GM13977 (cell line): ENCODE measurements around the gene USP24.
"Not testable (repeated sequence)": the region's sequence is repeated elsewhere in the genome, so short reads cannot be mapped to it uniquely, and the experiment has no call there.

Source experiments
- DNase-seq: peaks from one replicate; pipeline ENCODE4 v3.0.0; 2012; ENCODE audit warnings: low spot score
- CTCF ChIP-seq: IDR thresholded peaks from 2 replicates; pipeline ENCODE4 v1.5.1; 2012; ENCODE audit warnings: mild to moderate bottlenecking, control low read depth; ENCODE audit not compliant: insufficient read depth; ENCODE audit errors: extremely low read depth, missing control alignments
- in situ Hi-C: fragments of 300-500 bp; cut with MboI; formaldehyde crosslinking; loops from one replicate; pipeline ENCODE4 v1.12.0; 2022; ENCODE audit warnings: low sequenced_read_pairs, low pct_unique_long_range_greater_than_20kb, mixed read lengths, inconsistent platforms; ENCODE audit not compliant: unreplicated experiment

Gene USP24

GRCh38 chr1:55200667-55201066 is 14.5 kb downstream of the USP24 start:
- in situ Hi-C loops = loop anchor here (10.0 kb wide), 1 partner anchor 74 kb away; no protein-coding TSS in a partner anchor
- no peak for TF ChIP-seq CTCF
- no peak for DNase-seq

GRCh38 chr1:55199735-55200134 is 15.4 kb downstream of the USP24 start:
- not testable (repeated sequence) for DNase-seq
- in situ Hi-C loops = loop anchor here (10.0 kb wide), 1 partner anchor 75 kb away; no protein-coding TSS in a partner anchor

GRCh38 chr1:55198044-55198443 is 17.1 kb downstream of the USP24 start:
- in situ Hi-C loops = no loop called here
- DNase-seq = no peak
- no peak for TF ChIP-seq CTCF

- DNase-seq = no peak
- in situ Hi-C loops = no loop called here
- no peak for TF ChIP-seq CTCF
Measured at GRCh38 chr1:55197099-55197498, 18.1 kb downstream of the USP24 start.

- DNase-seq = no peak
- in situ Hi-C loops = no loop called here
- TF ChIP-seq CTCF = no peak
Measured at GRCh38 chr1:55196433-55197035, 18.6 kb downstream of the USP24 start.

- DNase-seq = no peak
- in situ Hi-C loops = no loop called here
- no peak for TF ChIP-seq CTCF
Measured at GRCh38 chr1:55195521-55196233, 19.5 kb downstream of the USP24 start.

GRCh38 chr1:55194851-55195250 is 20.3 kb downstream of the USP24 start:
- no peak for TF ChIP-seq CTCF
- DNase-seq = no peak
- in situ Hi-C loops = no loop called here
